Neural crest cell (in vitro differentiated cells): Measurements from ENCODE around the gene MEGF8. TPM values are rescaled to one million over a fixed set of nuclear protein-coding genes. Genes with fewer than 3 reads are reported as not detected.
A peak's percentile ranks its signal among the peaks of the same experiment; 100 is the strongest.

Experiments
- DNase-seq: peaks from one replicate; pipeline ENCODE4 v3.0.0; 2021; ENCODE audit warnings: low read depth, mixed read lengths, low spot score
- H3K27ac Mint-ChIP-seq: one replicate; pipeline ENCODE4 v1.8.0; 2021; ENCODE audit warnings: mild to moderate bottlenecking, mixed read lengths; ENCODE audit not compliant: unreplicated experiment
- H3K27me3 Mint-ChIP-seq: 2 replicates; pipeline ENCODE4 v1.8.0; 2021; ENCODE audit warnings: low read depth, mild to moderate bottlenecking, mixed read lengths
- H3K36me3 Mint-ChIP-seq: 2 replicates; pipeline ENCODE4 v1.8.0; 2021; ENCODE audit warnings: low read depth, mild to moderate bottlenecking, mixed read lengths
- H3K4me1 Mint-ChIP-seq: 2 replicates; pipeline ENCODE4 v1.8.0; 2021; ENCODE audit warnings: mixed read lengths
- H3K4me3 Mint-ChIP-seq: one replicate; pipeline ENCODE4 v1.8.0; 2021; ENCODE audit warnings: mild to moderate bottlenecking, mixed read lengths
- H3K9me3 Mint-ChIP-seq: 2 replicates; pipeline ENCODE4 v1.8.0; 2021; ENCODE audit warnings: mixed read lengths
- total RNA-seq: library from RNA; stranded (reverse); gene quantifications from 2 replicates; pipeline ENCODE4 v1.2.1, GENCODE V29; 2021
- TF ChIP-seq, protein P1 (sequence below): fragments of 200-600 bp; sonication (generic); conservative IDR thresholded peaks from 2 replicates; pipeline ENCODE4 v1.5.0; 2021; ENCODE audit warnings: antibody characterized with exemption, mild to moderate bottlenecking

Gene MEGF8
- total RNA-seq, 1 donor from 2014 or later = 39.2 TPM

DNA sequence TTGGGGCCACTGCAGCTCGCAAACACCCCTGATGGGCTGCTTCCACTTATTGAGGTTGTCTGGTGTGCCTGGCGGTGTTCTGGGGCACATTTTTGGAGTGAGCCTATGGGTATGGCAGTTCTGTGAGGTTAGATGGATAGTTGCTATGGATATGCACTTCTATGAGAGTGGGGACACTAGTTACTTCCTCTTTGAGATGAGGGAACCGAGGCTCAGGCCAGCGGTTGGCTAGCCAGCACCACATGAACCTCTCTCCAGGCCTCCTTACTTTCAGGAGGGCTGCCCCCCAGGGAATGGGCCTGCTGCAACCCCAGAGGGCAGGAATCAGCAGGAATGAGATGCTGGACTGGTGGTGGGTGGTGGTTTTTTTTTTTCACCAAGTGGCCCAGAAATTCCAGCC, 37.0 kb upstream of the MEGF8 start:
- H3K9me3 Mint-ChIP-seq = no peaks in the 10 kb centered on the region
- H3K4me1 Mint-ChIP-seq = peaks cover 25% of the 10 kb centered on the region
- H3K4me3 Mint-ChIP-seq = peak overlapping the region; percentile 72
- TF ChIP-seq, protein P1, sequence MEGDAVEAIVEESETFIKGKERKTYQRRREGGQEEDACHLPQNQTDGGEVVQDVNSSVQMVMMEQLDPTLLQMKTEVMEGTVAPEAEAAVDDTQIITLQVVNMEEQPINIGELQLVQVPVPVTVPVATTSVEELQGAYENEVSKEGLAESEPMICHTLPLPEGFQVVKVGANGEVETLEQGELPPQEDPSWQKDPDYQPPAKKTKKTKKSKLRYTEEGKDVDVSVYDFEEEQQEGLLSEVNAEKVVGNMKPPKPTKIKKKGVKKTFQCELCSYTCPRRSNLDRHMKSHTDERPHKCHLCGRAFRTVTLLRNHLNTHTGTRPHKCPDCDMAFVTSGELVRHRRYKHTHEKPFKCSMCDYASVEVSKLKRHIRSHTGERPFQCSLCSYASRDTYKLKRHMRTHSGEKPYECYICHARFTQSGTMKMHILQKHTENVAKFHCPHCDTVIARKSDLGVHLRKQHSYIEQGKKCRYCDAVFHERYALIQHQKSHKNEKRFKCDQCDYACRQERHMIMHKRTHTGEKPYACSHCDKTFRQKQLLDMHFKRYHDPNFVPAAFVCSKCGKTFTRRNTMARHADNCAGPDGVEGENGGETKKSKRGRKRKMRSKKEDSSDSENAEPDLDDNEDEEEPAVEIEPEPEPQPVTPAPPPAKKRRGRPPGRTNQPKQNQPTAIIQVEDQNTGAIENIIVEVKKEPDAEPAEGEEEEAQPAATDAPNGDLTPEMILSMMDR = no peak
- peaks cover 4% of the 10 kb centered on the region for H3K27me3 Mint-ChIP-seq
- no peak for DNase-seq
- H3K27ac Mint-ChIP-seq = no peak overlapping the region
- H3K36me3 Mint-ChIP-seq = peaks cover 9% of the 10 kb centered on the region

DNA sequence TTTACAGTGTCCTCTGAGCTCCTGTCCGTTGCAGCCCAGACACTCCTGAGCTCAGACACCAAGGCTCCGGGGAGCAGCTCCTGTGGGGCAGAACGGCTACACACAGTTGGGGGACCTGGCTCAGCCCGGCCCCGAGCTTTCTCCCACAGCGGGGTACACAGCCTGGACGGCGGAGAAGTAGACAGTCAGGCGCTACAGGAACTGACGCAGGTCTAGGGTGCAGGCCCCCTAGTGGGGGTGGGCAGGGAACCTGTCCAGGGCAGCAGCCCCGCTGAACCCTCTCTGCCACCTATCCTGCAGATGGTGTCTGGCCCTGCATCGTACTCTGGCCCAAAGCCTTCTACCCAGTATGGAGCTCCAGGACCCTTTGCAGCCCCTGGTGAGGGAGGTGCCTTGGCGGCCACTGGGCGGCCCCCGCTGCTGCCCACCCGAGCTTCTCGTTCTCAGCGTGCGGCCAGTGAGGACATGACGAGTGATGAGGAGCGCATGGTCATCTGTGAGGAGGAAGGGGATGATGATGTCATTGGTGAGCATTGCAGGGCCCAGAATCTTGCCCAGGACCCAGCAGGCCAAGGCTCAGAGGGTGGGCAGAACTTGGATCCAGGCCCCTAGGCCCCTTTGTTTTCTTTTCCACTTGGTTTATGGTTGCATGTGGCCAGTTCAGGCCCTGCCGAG, 36.4 kb upstream of the MEGF8 start:
- Mint-ChIP-seq H3K4me1 (peaks cover 26% of the 10 kb centered on the region), H3K36me3 (peaks cover 9% of the 10 kb centered on the region), H3K27me3 (peaks cover 4% of the 10 kb centered on the region), H3K9me3 (no peaks in the 10 kb centered on the region), H3K27ac (no peak overlapping the region), H3K4me3 (peak overlapping the region; percentile 72)
- no peak for DNase-seq
- TF ChIP-seq, protein P1 = no peak

DNA sequence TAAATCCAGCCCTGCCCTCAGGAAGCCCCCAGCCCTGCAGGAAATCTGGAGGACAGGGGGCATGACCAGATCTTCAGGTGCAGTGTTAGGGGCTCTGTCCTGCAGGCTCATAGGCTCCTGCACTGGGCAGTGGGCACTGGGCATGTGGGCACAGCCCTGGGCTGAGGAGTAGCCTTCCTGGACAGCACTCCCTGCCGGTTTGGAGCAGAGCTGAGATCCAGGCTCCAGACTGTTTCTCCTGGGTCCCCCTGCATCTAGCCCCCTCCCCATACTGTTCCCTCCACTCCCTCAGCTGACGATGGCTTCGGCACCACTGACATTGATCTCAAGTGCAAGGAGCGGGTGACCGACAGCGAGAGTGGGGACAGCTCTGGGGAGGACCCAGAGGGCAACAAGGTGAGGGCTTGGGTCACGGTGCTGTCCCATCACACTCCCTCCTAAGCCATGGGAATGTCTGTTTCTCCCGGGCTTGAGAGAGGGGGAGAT, 35.8 kb upstream of the MEGF8 start:
- DNase-seq = no peak
- Mint-ChIP-seq H3K9me3 (no peaks in the 10 kb centered on the region), H3K4me1 (peaks cover 25% of the 10 kb centered on the region), H3K4me3 (peak overlapping the region; percentile 41), H3K27me3 (peaks cover 4% of the 10 kb centered on the region), H3K36me3 (peaks cover 9% of the 10 kb centered on the region), H3K27ac (no peak overlapping the region)
- TF ChIP-seq, protein P1 = no peak

- Mint-ChIP-seq H3K4me3 (no peak overlapping the region), H3K27ac (no peak overlapping the region), H3K4me1 (peaks cover 20% of the 10 kb centered on the region), H3K36me3 (peaks cover 5% of the 10 kb centered on the region), H3K27me3 (no peaks in the 10 kb centered on the region), H3K9me3 (no peaks in the 10 kb centered on the region)
- TF ChIP-seq, protein P1 = no peak
- DNase-seq = no peak
Observed at GRCh38 chr19:42290136-42290522, 35.3 kb upstream of the MEGF8 start.

- Mint-ChIP-seq H3K27ac (no peak overlapping the region), H3K36me3 (peaks cover 5% of the 10 kb centered on the region), H3K4me3 (no peak overlapping the region), H3K27me3 (no peaks in the 10 kb centered on the region), H3K9me3 (no peaks in the 10 kb centered on the region), H3K4me1 (peaks cover 13% of the 10 kb centered on the region)
- DNase-seq = peak; percentile 51
- TF ChIP-seq, protein P1 = peak; percentile 60
Observed at GRCh38 chr19:42290523-42291434, 34.7 kb upstream of the MEGF8 start.
